ENCODE data around the gene LCN12. TPM values are rescaled to one million over a fixed set of nuclear protein-coding genes. Genes with fewer than 3 reads are reported as not detected.

LCN12 gene
- total RNA-seq, 1 experiment from 2014 or later, result 2.1 TPM

DNA sequence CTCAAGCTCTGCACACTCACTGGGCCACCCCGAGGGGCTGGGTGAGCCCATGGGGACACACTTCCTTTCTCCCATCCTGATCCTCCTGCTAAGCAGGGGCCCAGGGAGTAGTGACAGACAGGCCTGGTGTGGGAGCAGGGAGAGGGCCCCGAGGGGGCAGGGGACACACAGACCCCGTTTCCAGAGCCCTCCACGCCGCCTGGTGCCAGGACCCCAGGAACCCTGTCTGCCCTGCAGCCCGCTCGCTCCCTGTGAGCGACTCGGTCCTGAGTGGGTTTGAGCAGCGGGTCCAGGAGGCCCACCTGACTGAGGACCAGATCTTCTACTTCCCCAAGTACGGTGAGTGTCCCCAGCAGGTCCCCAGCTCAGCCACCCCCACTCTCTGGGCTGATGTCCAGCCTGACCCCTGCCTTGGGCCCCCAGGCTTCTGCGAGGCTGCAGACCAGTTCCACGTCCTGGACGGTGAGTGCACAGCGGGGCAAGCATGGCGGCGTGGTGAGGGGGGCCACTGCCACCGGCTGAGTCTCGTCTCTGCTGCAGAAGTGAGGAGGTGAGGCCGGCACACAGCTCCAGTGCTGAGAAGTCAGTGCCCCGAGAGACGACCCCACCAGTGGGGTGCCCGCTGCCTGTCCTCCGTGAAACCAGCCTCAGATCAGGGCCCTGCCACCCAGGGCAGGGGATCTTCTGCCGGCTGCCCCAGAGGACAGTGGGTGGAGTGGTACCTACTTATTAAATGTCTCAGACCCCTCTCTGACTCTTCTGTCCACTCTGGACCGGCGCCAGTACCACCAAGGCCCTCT lies 5.6 kb upstream of the LCN12 start:
- Histone ChIP-seq H2BK5ac (ENCODE audit: insufficient read length, low read length) (no peak overlapping the region), H2BK15ac (ENCODE audit: low read depth, low read length) (no peak overlapping the region), H3K4me1 (ENCODE audit: insufficient read depth, low read length) (no peaks in the 10 kb centered on the region), H3K56ac (ENCODE audit: insufficient read length, low read depth, low read length) (no peak overlapping the region), H4K8ac (replicated peaks; ENCODE audit: insufficient read length, low read depth, low read length) (no peak overlapping the region), H4K20me1 (ENCODE audit: control insufficient read depth, insufficient read depth, insufficient read length) (no peaks in the 10 kb centered on the region), H4K91ac (ENCODE audit: insufficient read length, low read depth, low read length) (no peak overlapping the region), H2AFZ (ENCODE audit: low read length) (no peak overlapping the region), H2BK12ac (ENCODE audit: insufficient read length, low read depth, low read length) (no peak overlapping the region), H2BK20ac (ENCODE audit: low read depth, low read length, poor library complexity, severe bottlenecking) (no peak overlapping the region), H3K23ac (ENCODE audit: insufficient read length, low read depth, low read length) (no peak overlapping the region), H4K5ac (ENCODE audit: insufficient read length, low read depth, low read length) (no peak overlapping the region), H3K9ac (ENCODE audit: extremely low read depth, insufficient read length, low read length) (no peak overlapping the region), H3K14ac (ENCODE audit: insufficient read depth, low read length) (no peak overlapping the region), H3K79me1 (ENCODE audit: insufficient read depth, low read depth, low read length, poor library complexity, severe bottlenecking) (no peaks in the 10 kb centered on the region), H3K27ac (ENCODE audit: insufficient read length, low read depth, low read length) (no peak overlapping the region), H3K23me2 (ENCODE audit: insufficient read length, low read depth, low read length, poor library complexity, severe bottlenecking) (peaks cover 8% of the 10 kb centered on the region), H3K79me2 (ENCODE audit: insufficient read depth, low read length) (no peaks in the 10 kb centered on the region), H3K18ac (ENCODE audit: insufficient read length, low read depth, low read length) (no peak overlapping the region), H3T11ph (ENCODE audit: low read length) (no peak overlapping the region), H3K9me3 (ENCODE audit: control insufficient read depth, low read depth, low read length) (no peaks in the 10 kb centered on the region), H2AK5ac (ENCODE audit: insufficient read length, low read length) (no peak overlapping the region), H3K4me2 (ENCODE audit: insufficient read depth, insufficient read length, low read length) (no peak overlapping the region), H3K27me3 (ENCODE audit: insufficient read depth, low read length) (no peaks in the 10 kb centered on the region), H2BK120ac (ENCODE audit: low read depth, low read length, poor library complexity, severe bottlenecking) (no peak overlapping the region), H3K4ac (ENCODE audit: low read depth, low read length) (no peak overlapping the region)
- no peak for DNase-seq
- TF ChIP-seq CTCF (conservative IDR thresholded peaks at IDR 0.05), result no peak
- no CpG with 5 or more reads among the region's 27 CpGs for WGBS (ENCODE audit: extremely low coverage, insufficient read length, low lambda C conversion rate)
- H3K4me3 Mint-ChIP-seq, result no peak overlapping the region
- H3K4me1 Mint-ChIP-seq, result peaks cover 10 to 18% of the 10 kb centered on the region in 2 experiments
- no peak overlapping the region for H3K27ac Mint-ChIP-seq
- H3K27me3 Mint-ChIP-seq (ENCODE audit: low read depth), result no peaks in the 10 kb centered on the region
- no peaks in the 10 kb centered on the region for H3K9me3 Mint-ChIP-seq
- H3K36me3 Mint-ChIP-seq (ENCODE audit: insufficient read depth in 1 of 3, low read depth in 3 of 3), result peaks cover 2 to 14% (median 13%) of the 10 kb centered on the region in 3 experiments; a peak in 5 of 7 replicates
